WTC11 (cell line): ENCODE measurements around the gene TFDP1.

ENCODE experiments used
- ESRRA ChIP-seq: sonication (generic); formaldehyde crosslinking; IDR thresholded peaks from 2 replicates; pipeline ENCODE4 v1.8.1; 2022; ENCODE audit warnings: mild to moderate bottlenecking, missing genetic modification reagents, borderline replicate concordance
- JUN ChIP-seq: sonication (generic); formaldehyde crosslinking; IDR thresholded peaks from 2 replicates; pipeline ENCODE4 v1.8.0; 2023; ENCODE audit warnings: mild to moderate bottlenecking, missing genetic modification reagents
- MXD4 ChIP-seq: fragments of 250-450 bp; sonication (Bioruptor Pico); IDR thresholded peaks from 2 replicates; pipeline ENCODE4 v1.8.0; 2021; ENCODE audit warnings: mild to moderate bottlenecking, moderate library complexity, borderline replicate concordance
- NFYB ChIP-seq: sonication (generic); formaldehyde crosslinking; conservative IDR thresholded peaks from 2 replicates; pipeline ENCODE4 v1.8.0; 2022; ENCODE audit warnings: low read depth, missing genetic modification reagents
- NR2C2 ChIP-seq: sonication (generic); formaldehyde crosslinking; IDR thresholded peaks from 2 replicates; pipeline ENCODE4 v1.8.0; 2022; ENCODE audit warnings: mild to moderate bottlenecking, missing genetic modification reagents
- ZNF232 ChIP-seq: sonication (generic); formaldehyde crosslinking; IDR thresholded peaks from 2 replicates; pipeline ENCODE4 v1.8.0; 2022; ENCODE audit warnings: mild to moderate bottlenecking, missing genetic modification reagents
- TF ChIP-seq, protein P1 (sequence below): sonication (generic); formaldehyde crosslinking; IDR thresholded peaks from 2 replicates; pipeline ENCODE4 v1.8.0; 2022; ENCODE audit warnings: missing genetic modification reagents
- TF ChIP-seq, protein P2 (sequence below): fragments of 200-600 bp; IDR thresholded peaks from 2 replicates; pipeline ENCODE4 v1.8.0; 2022; ENCODE audit warnings: antibody characterized with exemption

DNA sequence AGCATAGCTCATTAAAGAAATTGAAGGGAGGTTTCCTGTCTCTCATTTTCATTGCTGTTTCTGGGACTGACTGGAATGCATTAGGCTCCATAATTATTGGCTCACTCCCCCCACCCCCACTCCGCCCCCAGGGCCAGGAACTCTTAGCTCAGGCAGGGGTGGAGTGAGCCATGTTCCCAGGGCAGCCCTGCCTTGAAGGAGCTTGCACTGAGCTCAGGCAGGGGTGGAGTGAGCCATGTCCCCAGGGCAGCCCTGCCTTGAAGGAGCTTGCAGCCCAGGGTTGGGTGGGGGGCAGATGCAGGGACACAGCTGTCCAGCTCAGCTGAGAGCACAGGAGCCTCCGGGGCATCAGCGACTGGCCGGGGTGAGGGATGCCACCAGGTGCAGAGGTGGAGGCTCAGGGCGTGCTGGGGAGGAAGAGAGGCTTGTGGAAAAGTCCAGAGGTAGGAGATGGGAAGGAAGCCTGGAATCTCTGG lies 39.1 kb upstream of the TFDP1 start:
- no peak for TF ChIP-seq ZNF232
- TF ChIP-seq, protein P1, sequence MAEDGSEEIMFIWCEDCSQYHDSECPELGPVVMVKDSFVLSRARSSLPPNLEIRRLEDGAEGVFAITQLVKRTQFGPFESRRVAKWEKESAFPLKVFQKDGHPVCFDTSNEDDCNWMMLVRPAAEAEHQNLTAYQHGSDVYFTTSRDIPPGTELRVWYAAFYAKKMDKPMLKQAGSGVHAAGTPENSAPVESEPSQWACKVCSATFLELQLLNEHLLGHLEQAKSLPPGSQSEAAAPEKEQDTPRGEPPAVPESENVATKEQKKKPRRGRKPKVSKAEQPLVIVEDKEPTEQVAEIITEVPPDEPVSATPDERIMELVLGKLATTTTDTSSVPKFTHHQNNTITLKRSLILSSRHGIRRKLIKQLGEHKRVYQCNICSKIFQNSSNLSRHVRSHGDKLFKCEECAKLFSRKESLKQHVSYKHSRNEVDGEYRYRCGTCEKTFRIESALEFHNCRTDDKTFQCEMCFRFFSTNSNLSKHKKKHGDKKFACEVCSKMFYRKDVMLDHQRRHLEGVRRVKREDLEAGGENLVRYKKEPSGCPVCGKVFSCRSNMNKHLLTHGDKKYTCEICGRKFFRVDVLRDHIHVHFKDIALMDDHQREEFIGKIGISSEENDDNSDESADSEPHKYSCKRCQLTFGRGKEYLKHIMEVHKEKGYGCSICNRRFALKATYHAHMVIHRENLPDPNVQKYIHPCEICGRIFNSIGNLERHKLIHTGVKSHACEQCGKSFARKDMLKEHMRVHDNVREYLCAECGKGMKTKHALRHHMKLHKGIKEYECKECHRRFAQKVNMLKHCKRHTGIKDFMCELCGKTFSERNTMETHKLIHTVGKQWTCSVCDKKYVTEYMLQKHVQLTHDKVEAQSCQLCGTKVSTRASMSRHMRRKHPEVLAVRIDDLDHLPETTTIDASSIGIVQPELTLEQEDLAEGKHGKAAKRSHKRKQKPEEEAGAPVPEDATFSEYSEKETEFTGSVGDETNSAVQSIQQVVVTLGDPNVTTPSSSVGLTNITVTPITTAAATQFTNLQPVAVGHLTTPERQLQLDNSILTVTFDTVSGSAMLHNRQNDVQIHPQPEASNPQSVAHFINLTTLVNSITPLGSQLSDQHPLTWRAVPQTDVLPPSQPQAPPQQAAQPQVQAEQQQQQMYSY (CRISPR knock-in tag): no peak
- TF ChIP-seq, protein P2, sequence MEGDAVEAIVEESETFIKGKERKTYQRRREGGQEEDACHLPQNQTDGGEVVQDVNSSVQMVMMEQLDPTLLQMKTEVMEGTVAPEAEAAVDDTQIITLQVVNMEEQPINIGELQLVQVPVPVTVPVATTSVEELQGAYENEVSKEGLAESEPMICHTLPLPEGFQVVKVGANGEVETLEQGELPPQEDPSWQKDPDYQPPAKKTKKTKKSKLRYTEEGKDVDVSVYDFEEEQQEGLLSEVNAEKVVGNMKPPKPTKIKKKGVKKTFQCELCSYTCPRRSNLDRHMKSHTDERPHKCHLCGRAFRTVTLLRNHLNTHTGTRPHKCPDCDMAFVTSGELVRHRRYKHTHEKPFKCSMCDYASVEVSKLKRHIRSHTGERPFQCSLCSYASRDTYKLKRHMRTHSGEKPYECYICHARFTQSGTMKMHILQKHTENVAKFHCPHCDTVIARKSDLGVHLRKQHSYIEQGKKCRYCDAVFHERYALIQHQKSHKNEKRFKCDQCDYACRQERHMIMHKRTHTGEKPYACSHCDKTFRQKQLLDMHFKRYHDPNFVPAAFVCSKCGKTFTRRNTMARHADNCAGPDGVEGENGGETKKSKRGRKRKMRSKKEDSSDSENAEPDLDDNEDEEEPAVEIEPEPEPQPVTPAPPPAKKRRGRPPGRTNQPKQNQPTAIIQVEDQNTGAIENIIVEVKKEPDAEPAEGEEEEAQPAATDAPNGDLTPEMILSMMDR: no peak
- TF ChIP-seq ESRRA (CRISPR knock-in tag): no peak
- TF ChIP-seq NR2C2 (CRISPR knock-in tag): no peak
- TF ChIP-seq NFYB (CRISPR knock-in tag): no peak
- TF ChIP-seq JUN: no peak
- no peak for TF ChIP-seq MXD4 (CRISPR knock-in tag)
